ENCODE data around the gene ARL6IP4.

ARL6IP4 gene

GRCh38 chr12:123021688-123022604, 41.5 kb downstream of the ARL6IP4 start:
- no peak for DNase-seq (ENCODE audit: extremely low read depth, insufficient read length)
- peaks cover 3% of the 10 kb centered on the region for H3K27me3 ChIP-seq (replicated peaks; ENCODE audit: control insufficient read depth, insufficient read depth, low read length)
- H3K36me3 ChIP-seq (ENCODE audit: control insufficient read depth, insufficient read depth, low read length), result no peaks in the 10 kb centered on the region
- H3K4me3 ChIP-seq (replicated peaks; ENCODE audit: low read depth, low read length), result no peak overlapping the region
- TF ChIP-seq, protein P1, sequence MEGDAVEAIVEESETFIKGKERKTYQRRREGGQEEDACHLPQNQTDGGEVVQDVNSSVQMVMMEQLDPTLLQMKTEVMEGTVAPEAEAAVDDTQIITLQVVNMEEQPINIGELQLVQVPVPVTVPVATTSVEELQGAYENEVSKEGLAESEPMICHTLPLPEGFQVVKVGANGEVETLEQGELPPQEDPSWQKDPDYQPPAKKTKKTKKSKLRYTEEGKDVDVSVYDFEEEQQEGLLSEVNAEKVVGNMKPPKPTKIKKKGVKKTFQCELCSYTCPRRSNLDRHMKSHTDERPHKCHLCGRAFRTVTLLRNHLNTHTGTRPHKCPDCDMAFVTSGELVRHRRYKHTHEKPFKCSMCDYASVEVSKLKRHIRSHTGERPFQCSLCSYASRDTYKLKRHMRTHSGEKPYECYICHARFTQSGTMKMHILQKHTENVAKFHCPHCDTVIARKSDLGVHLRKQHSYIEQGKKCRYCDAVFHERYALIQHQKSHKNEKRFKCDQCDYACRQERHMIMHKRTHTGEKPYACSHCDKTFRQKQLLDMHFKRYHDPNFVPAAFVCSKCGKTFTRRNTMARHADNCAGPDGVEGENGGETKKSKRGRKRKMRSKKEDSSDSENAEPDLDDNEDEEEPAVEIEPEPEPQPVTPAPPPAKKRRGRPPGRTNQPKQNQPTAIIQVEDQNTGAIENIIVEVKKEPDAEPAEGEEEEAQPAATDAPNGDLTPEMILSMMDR (IDR thresholded peaks at IDR 0.05; ENCODE audit: insufficient read depth, low read length, poor library complexity, severe bottlenecking), result no peak

DNA sequence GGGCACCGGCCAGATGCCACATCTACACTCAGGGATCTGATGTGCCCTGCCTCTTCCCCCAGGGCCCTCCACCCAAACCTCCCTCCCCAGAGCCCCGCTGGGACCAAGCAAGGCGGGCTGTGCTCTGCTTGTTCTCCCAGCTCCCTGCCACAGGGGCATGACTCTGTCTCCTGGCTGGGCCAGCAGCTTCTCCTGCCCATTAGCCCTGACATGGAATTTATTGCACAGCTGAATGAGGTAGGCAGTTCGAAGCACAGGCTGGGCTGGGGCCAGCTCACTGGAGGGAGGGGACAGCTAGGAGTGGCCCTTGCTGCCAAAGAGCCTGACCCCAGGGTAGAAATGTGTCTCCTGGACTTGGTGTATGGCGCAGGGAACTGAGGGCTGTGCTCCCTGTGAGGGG, 42.4 kb downstream of the ARL6IP4 start:
- Histone ChIP-seq H3K4me3 (replicated peaks; ENCODE audit: low read depth, low read length) (no peak overlapping the region), H3K27me3 (replicated peaks; ENCODE audit: control insufficient read depth, insufficient read depth, low read length) (peaks cover 3% of the 10 kb centered on the region), H3K36me3 (ENCODE audit: control insufficient read depth, insufficient read depth, low read length) (no peaks in the 10 kb centered on the region)
- no peak for DNase-seq (ENCODE audit: extremely low read depth, insufficient read length)
- TF ChIP-seq, protein P1 (IDR thresholded peaks at IDR 0.05; ENCODE audit: insufficient read depth, low read length, poor library complexity, severe bottlenecking), result no peak

DNA sequence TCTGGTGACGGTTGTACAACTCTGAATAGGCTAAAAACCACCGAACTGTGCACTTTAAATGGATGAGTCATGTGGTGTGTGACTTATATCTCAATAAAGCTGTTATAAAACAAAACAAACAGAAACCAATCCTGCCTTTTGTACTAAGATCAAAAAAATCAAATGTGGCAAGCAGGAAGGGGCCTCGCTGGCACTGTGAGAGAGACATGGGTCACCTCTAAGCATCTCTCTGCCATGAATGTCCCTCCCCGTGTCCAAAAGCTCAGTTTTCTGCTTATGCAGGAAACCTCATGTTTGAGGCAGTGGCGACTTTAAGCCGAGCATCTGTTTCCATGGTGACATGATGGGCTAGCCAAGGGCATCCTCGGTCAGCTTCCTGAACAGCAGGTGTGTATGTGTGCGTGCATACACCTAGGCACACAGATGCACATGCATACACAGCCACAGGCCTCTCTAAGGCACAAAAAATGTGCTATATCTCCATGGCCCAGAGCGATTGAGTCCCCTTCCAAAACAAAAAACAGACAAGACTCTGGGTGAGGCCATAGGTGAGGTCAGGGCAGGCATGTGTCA, 44.4 kb downstream of the ARL6IP4 start:
- Histone ChIP-seq H3K36me3 (ENCODE audit: control insufficient read depth, insufficient read depth, low read length) (no peaks in the 10 kb centered on the region), H3K27me3 (replicated peaks; ENCODE audit: control insufficient read depth, insufficient read depth, low read length) (peaks cover 3% of the 10 kb centered on the region), H3K4me3 (replicated peaks; ENCODE audit: low read depth, low read length) (no peak overlapping the region)
- DNase-seq (ENCODE audit: extremely low read depth, insufficient read length), result no peak
- TF ChIP-seq, protein P1 (IDR thresholded peaks at IDR 0.05; ENCODE audit: insufficient read depth, low read length, poor library complexity, severe bottlenecking), result no peak

GRCh38 chr12:123026094-123026853, 45.8 kb downstream of the ARL6IP4 start:
- H3K27me3 ChIP-seq (replicated peaks; ENCODE audit: control insufficient read depth, insufficient read depth, low read length), result peaks cover 3% of the 10 kb centered on the region
- no peak overlapping the region for H3K4me3 ChIP-seq (replicated peaks; ENCODE audit: low read depth, low read length)
- DNase-seq (ENCODE audit: extremely low read depth, insufficient read length), result no peak
- TF ChIP-seq, protein P1 (IDR thresholded peaks at IDR 0.05; ENCODE audit: insufficient read depth, low read length, poor library complexity, severe bottlenecking), result no peak
- H3K36me3 ChIP-seq (ENCODE audit: control insufficient read depth, insufficient read depth, low read length), result no peaks in the 10 kb centered on the region

GRCh38 chr12:123027726-123028445, 47.4 kb downstream of the ARL6IP4 start:
- no peak overlapping the region for H3K4me3 ChIP-seq (replicated peaks; ENCODE audit: low read depth, low read length)
- TF ChIP-seq, protein P1 (IDR thresholded peaks at IDR 0.05; ENCODE audit: insufficient read depth, low read length, poor library complexity, severe bottlenecking), result no peak
- H3K27me3 ChIP-seq (replicated peaks; ENCODE audit: control insufficient read depth, insufficient read depth, low read length), result no peaks in the 10 kb centered on the region; the same call in 1 of the 2 replicates
- no peak for DNase-seq (ENCODE audit: extremely low read depth, insufficient read length)
- no peaks in the 10 kb centered on the region for H3K36me3 ChIP-seq (ENCODE audit: control insufficient read depth, insufficient read depth, low read length)

Data from GM06990 (cell line).